ENCODE data around the gene FAM32A.

GRCh38 chr19:16180611-16181010, 4.6 kb upstream of the FAM32A start:
- TF ChIP-seq CTCF (IDR thresholded peaks at IDR 0.05; ENCODE audit: control extremely low read depth in 1 of 3, insufficient read depth in 1 of 3, low read depth in 1 of 3, low read length in 3 of 3) (no peak), TEAD4 (IDR thresholded peaks at IDR 0.05; ENCODE audit: low read depth, low read length) (no peak), GABPA (IDR thresholded peaks at IDR 0.05; ENCODE audit: borderline replicate concordance, insufficient read depth, low read length) (no peak), MAFK (IDR thresholded peaks at IDR 0.05; ENCODE audit: low read depth, low read length) (no peak), PHF8 (conservative IDR thresholded peaks at IDR 0.05; ENCODE audit: low read depth, low read length) (no peak), BRCA1 (IDR thresholded peaks at IDR 0.05; ENCODE audit: low read depth, low read length) (no peak)

All from H1 (cell line).